Erythroblast (primary cell): ENCODE measurements around the gene ABHD2.

ENCODE experiments used
- GATA1 ChIP-seq: IDR thresholded peaks from 2 replicates; pipeline ENCODE4 v1.6.1; 2011; ENCODE audit warnings: low read depth, mild to moderate bottlenecking, control low read depth, low read length, moderate library complexity
- POLR2A ChIP-seq: IDR thresholded peaks from 2 replicates; pipeline ENCODE4 v1.6.1; 2011; ENCODE audit warnings: mild to moderate bottlenecking, low read length

- TF ChIP-seq POLR2A (no peak), GATA1 (no peak)
These were observed 5.3 kb downstream of the ABHD2 start for GRCh38 chr15:89093509-89093908.
